Brain microvascular endothelial cell (primary cell): ENCODE measurements around the gene CACNA2D3.
A peak's percentile ranks its signal among the peaks of the same experiment; 100 is the strongest.

ENCODE experiments used
- DNase-seq: peaks from one replicate; pipeline ENCODE4 v3.0.0-alpha.2; 2020
- H3K27ac ChIP-seq: fragments of 250-450 bp; sonication (Bioruptor Pico); 2 replicates; pipeline ENCODE4 v1.5.1; 2020; ENCODE audit warnings: mild to moderate bottlenecking, moderate library complexity
- H3K27me3 ChIP-seq: fragments of 250-450 bp; sonication (Bioruptor Pico); replicated peaks from 2 replicates; pipeline ENCODE4 v1.5.1; 2020; ENCODE audit warnings: mild to moderate bottlenecking
- H3K36me3 ChIP-seq: fragments of 250-450 bp; sonication (Bioruptor Pico); replicated peaks from 2 replicates; pipeline ENCODE4 v1.5.1; 2020; ENCODE audit warnings: mild to moderate bottlenecking
- H3K4me3 ChIP-seq: 2 replicates; pipeline ENCODE4 v1.5.1; 2011; ENCODE audit warnings: low read depth, mild to moderate bottlenecking, control low read depth, low read length, moderate library complexity
- CTCF ChIP-seq: IDR thresholded peaks from 2 replicates; pipeline ENCODE4 v1.5.1; 2011; ENCODE audit warnings: low read depth, mild to moderate bottlenecking, moderate library complexity, low read length, control low read depth, inconsistent platforms; ENCODE audit errors: missing control alignments
- in situ Hi-C: cut with HindIII; loops from 2 replicates; pipeline ENCODE4 v1.10.0; 2017; ENCODE audit warnings: low sequenced_read_pairs, low pct_ligation_motif_present

The CACNA2D3 gene

GRCh38 chr3:54676087-54676486 is 553.7 kb downstream of the CACNA2D3 start:
- in situ Hi-C loops, result no loop called here
- no peak for TF ChIP-seq CTCF
- DNase-seq, result no peak
- Histone ChIP-seq H3K36me3 (no peaks in the 10 kb centered on the region), H3K27me3 (no peaks in the 10 kb centered on the region), H3K4me3 (no peak overlapping the region), H3K27ac (no peak overlapping the region)

GRCh38 chr3:54681706-54682105 is 559.4 kb downstream of the CACNA2D3 start:
- TF ChIP-seq CTCF, result no peak
- in situ Hi-C loops, result no loop called here
- no peak overlapping the region for H3K27ac ChIP-seq
- H3K27me3 ChIP-seq, result no peaks in the 10 kb centered on the region
- H3K36me3 ChIP-seq, result no peaks in the 10 kb centered on the region
- H3K4me3 ChIP-seq, result no peak overlapping the region
- no peak for DNase-seq

- no peak for TF ChIP-seq CTCF
- no peaks in the 10 kb centered on the region for H3K36me3 ChIP-seq
- in situ Hi-C loops, result no loop called here
- no peaks in the 10 kb centered on the region for H3K27me3 ChIP-seq
- no peak for DNase-seq
- no peak overlapping the region for H3K27ac ChIP-seq
- H3K4me3 ChIP-seq, result no peak overlapping the region
Measured at GRCh38 chr3:54685213-54685612, 562.9 kb downstream of the CACNA2D3 start.

GRCh38 chr3:54691289-54691771 is 569.0 kb downstream of the CACNA2D3 start:
- no peaks in the 10 kb centered on the region for H3K27me3 ChIP-seq
- no peak for TF ChIP-seq CTCF
- no peak overlapping the region for H3K27ac ChIP-seq
- no peaks in the 10 kb centered on the region for H3K36me3 ChIP-seq
- H3K4me3 ChIP-seq, result no peak overlapping the region
- peak; percentile 11 for DNase-seq
- in situ Hi-C loops, result no loop called here

- H3K36me3 ChIP-seq, result no peaks in the 10 kb centered on the region
- in situ Hi-C loops, result no loop called here
- H3K4me3 ChIP-seq, result no peak overlapping the region
- no peak overlapping the region for H3K27ac ChIP-seq
- TF ChIP-seq CTCF, result no peak
- no peaks in the 10 kb centered on the region for H3K27me3 ChIP-seq
- DNase-seq, result no peak
Measured at GRCh38 chr3:54696313-54696712, 574.0 kb downstream of the CACNA2D3 start.

- DNase-seq, result no peak
- Histone ChIP-seq H3K36me3 (no peaks in the 10 kb centered on the region), H3K4me3 (no peak overlapping the region), H3K27me3 (no peaks in the 10 kb centered on the region), H3K27ac (no peak overlapping the region)
- no peak for TF ChIP-seq CTCF
- in situ Hi-C loops, result no loop called here
Measured at GRCh38 chr3:54698054-54698453, 575.7 kb downstream of the CACNA2D3 start.
